Stimulated activated CD8-positive, alpha-beta memory T cell treated with anti-CD3 and anti-CD28 coated beads, Interleukin-15, amount 100 ng/mL, for 48 hours (primary cell): ENCODE data around the gene ACSF3.
"Not testable (repeated sequence)": the region's sequence is repeated elsewhere in the genome, so short reads cannot be mapped to it uniquely, and the experiment has no call there.

Source experiments
- DNase-seq, 2 donors: peaks; one replicate each; pipeline ENCODE4 v3.0.0-alpha.2; 2020; ENCODE audit warnings: low read depth in 2 of 2

The ACSF3 gene

GRCh38 chr16:89161763-89162713 is 68.4 kb downstream of the ACSF3 start:
- DNase-seq, result no peak

GRCh38 chr16:89163297-89163696 is 69.6 kb downstream of the ACSF3 start:
- DNase-seq, result no peak

- no peak for DNase-seq
Observed at GRCh38 chr16:89164436-89164835, 70.8 kb downstream of the ACSF3 start.

- DNase-seq, result no peak
Observed at GRCh38 chr16:89164847-89165680, 71.4 kb downstream of the ACSF3 start.

- not testable (repeated sequence) for DNase-seq
Observed at GRCh38 chr16:89165681-89165979, 72.0 kb downstream of the ACSF3 start.

- DNase-seq, result no peak
Observed at GRCh38 chr16:89166696-89167424, 73.2 kb downstream of the ACSF3 start.

GRCh38 chr16:89167425-89167941 is 73.8 kb downstream of the ACSF3 start:
- DNase-seq, result peak; percentile 67 to 75

- DNase-seq, result no peak
Observed at GRCh38 chr16:89168381-89169189, 74.9 kb downstream of the ACSF3 start.

GRCh38 chr16:89169778-89170177 is 76.1 kb downstream of the ACSF3 start:
- DNase-seq, result no peak

- DNase-seq, result no peak
Observed at GRCh38 chr16:89170346-89171215, 76.9 kb downstream of the ACSF3 start.

- DNase-seq, result peak; percentile 89 to 95
Observed at GRCh38 chr16:89171216-89172170, 77.8 kb downstream of the ACSF3 start, which contains the start of gene CDH15. Gene CDH15 (plus strand): TSS chr16:89171748. CDS start chr16:89171832, 84 bp downstream.

- no peak for DNase-seq
Observed at GRCh38 chr16:89172171-89172527, 78.5 kb downstream of the ACSF3 start.

- DNase-seq, result no peak
Observed at GRCh38 chr16:89172528-89173173, 79.0 kb downstream of the ACSF3 start.

GRCh38 chr16:89173174-89173921 is 79.7 kb downstream of the ACSF3 start:
- no peak for DNase-seq

GRCh38 chr16:89174055-89174827 is 80.6 kb downstream of the ACSF3 start:
- DNase-seq, result no peak

- DNase-seq, result no peak
Observed at GRCh38 chr16:89174877-89175276, 81.2 kb downstream of the ACSF3 start.
